ENCODE measurements around the gene ACP7. TPM values are rescaled to one million over a fixed set of nuclear protein-coding genes. Genes with fewer than 3 reads are reported as not detected.
A peak's percentile ranks its signal among the peaks of the same experiment; 100 is the strongest.

Gene ACP7
- total and polyA plus RNA-seq, 8 donors, result 0.13 to 0.23 (median 0.18) TPM; not detected in 2

DNA sequence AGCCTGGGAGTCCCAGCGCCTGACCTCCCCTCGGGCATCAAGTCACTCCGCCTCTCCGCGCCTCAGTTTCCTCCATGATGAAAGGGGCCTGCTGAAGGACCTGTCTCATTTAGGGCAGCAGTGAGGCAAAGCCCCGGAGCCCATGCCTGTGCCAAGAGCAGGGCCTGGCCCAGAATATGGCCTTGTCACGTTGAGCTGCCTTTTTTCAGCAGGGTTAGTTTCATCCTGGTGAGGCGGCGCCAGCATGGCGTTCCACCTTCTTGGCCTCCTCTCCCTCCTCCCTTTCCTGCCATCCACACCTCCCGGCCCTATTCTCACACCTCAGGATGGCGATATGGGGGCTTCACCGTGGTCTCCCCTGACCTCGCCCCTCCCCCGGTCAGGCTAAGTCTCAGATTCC, 71.6 kb downstream of the ACP7 start:
- TF ChIP-seq, protein P1, sequence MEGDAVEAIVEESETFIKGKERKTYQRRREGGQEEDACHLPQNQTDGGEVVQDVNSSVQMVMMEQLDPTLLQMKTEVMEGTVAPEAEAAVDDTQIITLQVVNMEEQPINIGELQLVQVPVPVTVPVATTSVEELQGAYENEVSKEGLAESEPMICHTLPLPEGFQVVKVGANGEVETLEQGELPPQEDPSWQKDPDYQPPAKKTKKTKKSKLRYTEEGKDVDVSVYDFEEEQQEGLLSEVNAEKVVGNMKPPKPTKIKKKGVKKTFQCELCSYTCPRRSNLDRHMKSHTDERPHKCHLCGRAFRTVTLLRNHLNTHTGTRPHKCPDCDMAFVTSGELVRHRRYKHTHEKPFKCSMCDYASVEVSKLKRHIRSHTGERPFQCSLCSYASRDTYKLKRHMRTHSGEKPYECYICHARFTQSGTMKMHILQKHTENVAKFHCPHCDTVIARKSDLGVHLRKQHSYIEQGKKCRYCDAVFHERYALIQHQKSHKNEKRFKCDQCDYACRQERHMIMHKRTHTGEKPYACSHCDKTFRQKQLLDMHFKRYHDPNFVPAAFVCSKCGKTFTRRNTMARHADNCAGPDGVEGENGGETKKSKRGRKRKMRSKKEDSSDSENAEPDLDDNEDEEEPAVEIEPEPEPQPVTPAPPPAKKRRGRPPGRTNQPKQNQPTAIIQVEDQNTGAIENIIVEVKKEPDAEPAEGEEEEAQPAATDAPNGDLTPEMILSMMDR (IDR thresholded peaks at IDR 0.05), result no peak

DNA sequence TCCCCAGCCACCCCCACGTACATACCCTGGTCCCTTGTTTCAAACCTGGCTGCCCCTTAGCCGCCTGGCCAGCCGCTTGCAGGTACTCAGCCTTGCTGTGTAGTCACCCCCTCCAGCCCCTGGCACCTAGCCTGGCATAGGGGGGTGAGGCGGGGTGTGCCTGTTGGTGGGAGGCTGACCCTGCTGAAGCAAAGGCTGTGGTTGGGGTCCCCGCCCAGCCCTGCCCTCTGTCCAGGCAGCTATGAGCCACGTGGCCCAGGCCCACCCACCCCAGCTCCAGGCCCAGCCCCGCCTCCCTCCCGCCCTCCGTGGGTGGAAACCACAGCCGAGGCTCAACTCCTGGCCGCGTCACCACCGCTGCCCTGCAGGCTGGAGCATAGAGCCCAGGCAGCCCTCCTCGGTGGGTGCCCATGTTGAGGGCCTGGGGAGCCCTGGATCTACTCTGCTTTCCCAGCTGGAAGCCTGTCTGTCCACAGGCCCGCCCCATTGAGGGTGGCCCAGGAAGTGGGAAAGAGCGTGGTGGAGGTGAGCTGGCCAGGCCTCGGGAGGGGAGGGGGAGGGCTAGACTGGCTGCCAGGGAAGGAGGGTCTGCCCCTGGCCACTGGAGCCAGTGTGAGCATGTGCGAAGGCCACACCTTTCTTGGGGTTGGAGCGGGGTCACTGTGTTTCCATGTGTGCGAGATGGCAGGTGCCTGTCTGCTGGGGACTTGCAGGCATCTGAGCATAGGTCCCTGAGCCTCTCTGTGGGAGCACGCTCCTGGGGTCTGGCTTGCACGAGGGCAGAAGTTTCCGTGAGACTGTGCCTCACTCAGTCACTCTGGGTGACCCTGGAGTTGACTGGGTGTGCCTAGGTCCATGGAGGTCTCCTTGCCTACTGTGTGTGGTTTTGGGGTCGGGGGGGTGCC, 72.4 kb downstream of the ACP7 start:
- H3K4me3 ChIP-seq, result peak overlapping the region in 1 of 2 donors; percentile 5
- no peaks in the 10 kb centered on the region for H3K36me3 ChIP-seq
- intact Hi-C loops (cut with DNase I), result no loop called here
- H3K27me3 ChIP-seq, result no peaks in the 10 kb centered on the region
- no peaks in the 10 kb centered on the region for H3K9me3 ChIP-seq
- DNase-seq, result peak in 1 of 4 donors; percentile 46
- peak; percentile 62 for ATAC-seq
- H3K27ac ChIP-seq, result peak overlapping the region in 1 of 2 donors; percentile 2
- peaks cover 36 to 60% of the 10 kb centered on the region in 2 donors for H3K4me1 ChIP-seq
- TF ChIP-seq, protein P1 (IDR thresholded peaks at IDR 0.05), result no peak

More for the DNA sequence above, 71.6 kb downstream of the ACP7 start:
- no peak overlapping the region for H3K4me3 ChIP-seq
- no peak for DNase-seq
- no peaks in the 10 kb centered on the region for H3K9me3 ChIP-seq
- H3K27ac ChIP-seq, result no peak overlapping the region
- intact Hi-C loops (cut with DNase I), result no loop called here
- no peaks in the 10 kb centered on the region for H3K36me3 ChIP-seq
- no peak for ATAC-seq
- peaks cover 33 to 52% of the 10 kb centered on the region in 2 donors for H3K4me1 ChIP-seq
- no peaks in the 10 kb centered on the region for H3K27me3 ChIP-seq

DNA sequence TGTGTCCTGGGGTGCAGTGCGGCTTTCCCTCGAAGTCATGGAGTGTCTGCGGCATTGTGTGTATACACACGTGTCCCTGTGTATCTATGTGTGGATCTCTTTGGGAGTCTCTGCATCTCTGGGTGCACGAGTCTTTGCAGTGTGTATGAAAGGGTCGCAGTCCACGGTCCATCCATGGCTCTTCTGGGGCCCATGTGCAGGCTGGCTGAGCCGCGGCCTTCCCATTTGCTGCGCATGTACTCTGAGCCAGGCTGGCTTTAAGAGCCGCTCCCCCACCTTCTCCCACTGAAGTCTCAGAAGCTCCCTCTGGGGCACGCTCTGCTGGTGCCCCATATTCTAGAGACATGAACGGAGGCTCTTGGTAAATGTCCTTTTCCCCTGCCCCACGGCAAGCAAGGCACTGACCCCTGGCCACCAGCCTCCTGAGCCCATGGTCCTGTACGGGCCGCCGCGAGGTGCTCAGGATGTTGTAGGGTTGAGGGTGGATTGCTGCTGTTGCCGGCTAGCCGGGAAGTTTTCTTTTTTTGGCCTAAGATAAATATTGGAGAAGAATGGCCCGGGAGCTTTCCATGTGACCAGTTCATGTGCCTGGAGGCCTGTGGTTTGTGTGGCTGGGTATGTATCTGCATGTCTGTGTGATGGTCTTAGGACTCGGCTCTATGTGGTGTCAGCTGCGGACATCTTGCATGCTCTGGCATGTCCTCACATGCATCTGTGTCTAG, 73.3 kb downstream of the ACP7 start:
- H3K4me3 ChIP-seq, result no peak overlapping the region
- peaks cover 36 to 64% of the 10 kb centered on the region in 2 donors for H3K4me1 ChIP-seq

GRCh38 chr19:39157997-39158389, 73.8 kb downstream of the ACP7 start:
- Histone ChIP-seq H3K9me3 (no peaks in the 10 kb centered on the region), H3K4me1 (peaks cover 36 to 66% of the 10 kb centered on the region in 2 donors), H3K36me3 (no peaks in the 10 kb centered on the region), H3K27me3 (no peaks in the 10 kb centered on the region), H3K27ac (no peak overlapping the region), H3K4me3 (no peak overlapping the region)
- TF ChIP-seq, protein P1 (IDR thresholded peaks at IDR 0.05), result no peak
- intact Hi-C loops (cut with DNase I), result no loop called here
- no peak for ATAC-seq
- peak in 1 of 4 donors; percentile 44 for DNase-seq

More for the DNA sequence above, 73.3 kb downstream of the ACP7 start:
- Histone ChIP-seq H3K27me3 (no peaks in the 10 kb centered on the region), H3K36me3 (no peaks in the 10 kb centered on the region), H3K9me3 (no peaks in the 10 kb centered on the region), H3K27ac (no peak overlapping the region)
- DNase-seq, result no peak
- TF ChIP-seq, protein P1 (IDR thresholded peaks at IDR 0.05), result no peak
- no peak for ATAC-seq
- intact Hi-C loops (cut with DNase I), result no loop called here
